KMS-11 (cell line): ENCODE results near the gene ANXA11.

Source experiments
- H2AFZ ChIP-seq: fragments of 200-600 bp; sonication (generic); 2 replicates; pipeline ENCODE4 v1.6.1; 2016; ENCODE audit warnings: antibody characterized with exemption, mixed run types, low read depth
- H3K27ac ChIP-seq: fragments of 200-600 bp; sonication (generic); 2 replicates; pipeline ENCODE4 v1.6.1; 2016; ENCODE audit warnings: mild to moderate bottlenecking, mixed run types
- H3K27me3 ChIP-seq: fragments of 200-600 bp; sonication (generic); 2 replicates; pipeline ENCODE4 v1.6.1; 2017; ENCODE audit warnings: mild to moderate bottlenecking, low read depth, mixed run types, moderate library complexity; ENCODE audit not compliant: insufficient read depth
- H3K36me3 ChIP-seq: fragments of 200-600 bp; sonication (generic); 2 replicates; pipeline ENCODE4 v1.6.1; 2017; ENCODE audit warnings: mild to moderate bottlenecking, mixed run types; ENCODE audit not compliant: insufficient read depth
- H3K4me1 ChIP-seq: fragments of 200-600 bp; sonication (generic); 2 replicates; pipeline ENCODE4 v1.6.1; 2016; ENCODE audit warnings: mild to moderate bottlenecking, low read depth, mixed run types; ENCODE audit not compliant: poor library complexity, severe bottlenecking
- H3K4me2 ChIP-seq: fragments of 200-600 bp; sonication (generic); 2 replicates; pipeline ENCODE4 v1.7.0; 2016; ENCODE audit warnings: mild to moderate bottlenecking, mixed run types
- H3K4me3 ChIP-seq: fragments of 200-600 bp; sonication (generic); IDR thresholded peaks from 2 replicates; pipeline ENCODE4 v1.6.1; 2017; ENCODE audit warnings: low read depth, low read length, mixed read lengths; ENCODE audit not compliant: insufficient read depth
- H3K79me2 ChIP-seq: fragments of 200-600 bp; sonication (generic); 2 replicates; pipeline ENCODE4 v1.6.1; 2016; ENCODE audit warnings: low read depth, mixed run types; ENCODE audit not compliant: insufficient read depth
- H3K9ac ChIP-seq: fragments of 200-600 bp; sonication (generic); 2 replicates; pipeline ENCODE4 v1.6.1; 2016; ENCODE audit warnings: mild to moderate bottlenecking, mixed run types
- H4K20me1 ChIP-seq: fragments of 200-600 bp; sonication (generic); 2 replicates; pipeline ENCODE4 v1.6.1; 2016; ENCODE audit warnings: mild to moderate bottlenecking, mixed run types; ENCODE audit not compliant: insufficient read depth
- TF ChIP-seq, protein P1 (sequence below): fragments of 200-600 bp; sonication (generic); conservative IDR thresholded peaks from 2 replicates; pipeline ENCODE4 v1.6.1; 2017; ENCODE audit warnings: low read depth, mild to moderate bottlenecking, antibody characterized with exemption, low read length, moderate library complexity, mixed read lengths

The ANXA11 gene

DNA sequence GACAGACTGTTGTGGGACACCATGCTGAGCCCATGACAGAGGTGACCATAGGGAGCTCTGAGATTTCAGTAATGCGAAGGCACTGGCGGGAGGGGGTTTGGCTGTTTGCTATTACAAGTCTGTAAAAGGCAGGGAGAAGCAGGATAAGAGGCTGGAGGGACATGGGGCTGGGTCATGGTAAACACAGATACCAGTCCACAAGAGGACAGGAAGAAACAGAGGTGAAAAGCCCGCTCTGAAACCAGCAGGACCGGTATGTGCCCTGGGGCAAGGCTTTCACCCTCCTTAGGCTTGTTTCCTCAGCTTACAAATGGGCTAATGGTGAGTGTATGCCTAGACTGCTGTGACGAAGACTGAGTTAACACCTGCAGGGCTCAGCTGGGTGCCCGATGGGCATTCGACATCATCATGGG, 34.1 kb downstream of the ANXA11 start:
- Histone ChIP-seq H2AFZ (no peak overlapping the region), H3K4me3 (no peak overlapping the region), H3K27ac (no peak overlapping the region), H3K79me2 (no peaks in the 10 kb centered on the region), H4K20me1 (no peaks in the 10 kb centered on the region), H3K4me1 (no peaks in the 10 kb centered on the region), H3K9ac (no peak overlapping the region), H3K27me3 (no peaks in the 10 kb centered on the region), H3K4me2 (no peak overlapping the region), H3K36me3 (no peaks in the 10 kb centered on the region)
- TF ChIP-seq, protein P1, sequence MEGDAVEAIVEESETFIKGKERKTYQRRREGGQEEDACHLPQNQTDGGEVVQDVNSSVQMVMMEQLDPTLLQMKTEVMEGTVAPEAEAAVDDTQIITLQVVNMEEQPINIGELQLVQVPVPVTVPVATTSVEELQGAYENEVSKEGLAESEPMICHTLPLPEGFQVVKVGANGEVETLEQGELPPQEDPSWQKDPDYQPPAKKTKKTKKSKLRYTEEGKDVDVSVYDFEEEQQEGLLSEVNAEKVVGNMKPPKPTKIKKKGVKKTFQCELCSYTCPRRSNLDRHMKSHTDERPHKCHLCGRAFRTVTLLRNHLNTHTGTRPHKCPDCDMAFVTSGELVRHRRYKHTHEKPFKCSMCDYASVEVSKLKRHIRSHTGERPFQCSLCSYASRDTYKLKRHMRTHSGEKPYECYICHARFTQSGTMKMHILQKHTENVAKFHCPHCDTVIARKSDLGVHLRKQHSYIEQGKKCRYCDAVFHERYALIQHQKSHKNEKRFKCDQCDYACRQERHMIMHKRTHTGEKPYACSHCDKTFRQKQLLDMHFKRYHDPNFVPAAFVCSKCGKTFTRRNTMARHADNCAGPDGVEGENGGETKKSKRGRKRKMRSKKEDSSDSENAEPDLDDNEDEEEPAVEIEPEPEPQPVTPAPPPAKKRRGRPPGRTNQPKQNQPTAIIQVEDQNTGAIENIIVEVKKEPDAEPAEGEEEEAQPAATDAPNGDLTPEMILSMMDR, result no peak

DNA sequence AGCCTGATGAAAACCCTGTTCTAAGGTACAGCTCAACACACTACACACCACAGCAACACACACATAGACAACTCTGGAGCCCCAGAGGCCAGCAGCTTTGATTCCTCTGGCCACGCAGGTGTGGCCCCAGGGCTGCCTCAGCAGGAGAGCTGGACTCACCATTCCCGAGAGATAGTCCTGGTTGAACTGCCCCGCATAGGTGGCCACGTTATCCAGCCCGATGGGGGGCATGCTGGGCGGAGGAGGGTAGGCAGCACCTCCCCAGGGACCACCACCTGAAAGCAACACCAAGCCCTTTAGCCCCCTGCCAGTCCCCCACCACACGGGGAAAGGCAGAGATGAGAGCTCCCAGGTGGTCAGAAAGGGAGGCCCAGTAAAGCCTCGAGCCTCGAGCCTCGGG, 34.7 kb downstream of the ANXA11 start:
- Histone ChIP-seq H3K9ac (no peak overlapping the region), H3K27ac (no peak overlapping the region), H3K4me1 (no peaks in the 10 kb centered on the region), H3K4me2 (no peak overlapping the region), H4K20me1 (no peaks in the 10 kb centered on the region), H3K36me3 (no peaks in the 10 kb centered on the region), H3K79me2 (no peaks in the 10 kb centered on the region), H3K4me3 (no peak overlapping the region), H2AFZ (no peak overlapping the region), H3K27me3 (no peaks in the 10 kb centered on the region)
- TF ChIP-seq, protein P1, result no peak

DNA sequence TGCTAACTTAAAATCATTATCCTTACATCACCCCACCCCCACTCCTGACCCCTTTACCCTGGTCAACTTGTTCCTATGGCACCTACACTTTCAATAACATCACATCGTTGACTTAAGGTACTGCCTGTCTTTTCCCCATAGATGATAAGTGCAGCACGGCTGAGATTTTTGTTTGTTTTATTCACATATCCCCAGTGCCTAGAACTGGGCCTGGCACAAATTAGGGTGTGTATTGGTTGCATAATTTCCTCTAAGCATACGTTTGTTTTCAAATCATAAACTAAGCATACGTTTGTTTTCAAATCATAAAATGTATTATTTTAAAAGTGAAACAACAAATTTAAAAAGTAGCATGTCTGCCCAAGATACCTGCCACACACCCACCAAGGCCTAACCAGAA, 35.3 kb downstream of the ANXA11 start:
- no peak overlapping the region for H3K9ac ChIP-seq
- no peak overlapping the region for H3K4me2 ChIP-seq
- H3K4me3 ChIP-seq, result no peak overlapping the region
- H3K27ac ChIP-seq, result no peak overlapping the region
- H3K4me1 ChIP-seq, result no peaks in the 10 kb centered on the region
- TF ChIP-seq, protein P1, result no peak
- no peaks in the 10 kb centered on the region for H3K27me3 ChIP-seq
- H4K20me1 ChIP-seq, result no peaks in the 10 kb centered on the region
- no peaks in the 10 kb centered on the region for H3K36me3 ChIP-seq
- H3K79me2 ChIP-seq, result no peaks in the 10 kb centered on the region
- H2AFZ ChIP-seq, result no peak overlapping the region

DNA sequence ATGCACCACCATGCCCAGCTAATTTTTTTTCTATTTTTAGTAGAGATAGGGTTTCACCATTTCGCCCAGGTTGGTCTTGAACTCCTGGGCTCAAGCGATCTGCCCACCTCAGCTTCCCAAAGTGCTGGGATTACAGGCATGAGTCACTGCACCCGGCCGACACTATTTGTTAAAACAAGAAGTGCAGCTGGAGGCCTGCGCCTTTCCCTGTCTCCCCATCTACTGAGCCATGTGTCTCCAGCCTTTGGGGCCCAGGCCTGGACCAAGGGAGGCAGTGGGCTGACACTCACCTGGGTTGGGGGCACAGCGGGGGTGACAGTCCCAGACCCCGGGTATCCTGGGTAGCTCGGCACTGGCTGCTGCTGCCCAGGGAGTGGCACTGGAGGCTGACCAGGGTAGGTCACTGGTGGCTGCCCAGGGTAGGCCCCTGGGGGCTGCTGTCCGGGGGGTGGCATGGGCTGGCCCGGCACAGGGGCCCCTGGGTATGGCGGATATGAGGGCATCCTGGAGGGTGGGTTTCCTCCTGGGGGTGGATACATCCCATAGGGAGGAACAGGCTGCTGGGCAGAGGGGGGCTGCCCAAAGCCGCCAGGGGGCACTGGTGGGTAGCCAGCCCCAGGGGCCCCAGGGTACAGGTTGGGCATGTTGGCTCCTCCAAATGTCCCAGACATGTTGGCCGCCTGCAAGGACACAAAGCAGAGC, 36.5 kb downstream of the ANXA11 start:
- Histone ChIP-seq H3K27ac (no peak overlapping the region), H3K27me3 (no peaks in the 10 kb centered on the region), H3K36me3 (no peaks in the 10 kb centered on the region), H4K20me1 (no peaks in the 10 kb centered on the region), H3K4me3 (no peak overlapping the region), H2AFZ (no peak overlapping the region), H3K4me1 (no peaks in the 10 kb centered on the region), H3K9ac (no peak overlapping the region), H3K4me2 (no peak overlapping the region), H3K79me2 (no peaks in the 10 kb centered on the region)
- TF ChIP-seq, protein P1, result peak; percentile 40; the same call in 1 of the 2 replicates
